SKM-1 treated with dmso at 0.1 percent for 144 hours (cell line): Measurements from ENCODE around the gene SYNM.
A peak's percentile ranks its signal among the peaks of the same experiment; 100 is the strongest.

Experiments
- DNase-seq: peaks from one replicate; lab custom pipeline; 2025; ENCODE audit not compliant: unreplicated experiment; lab: John Stamatoyannopoulos, UW

The SYNM gene

DNA sequence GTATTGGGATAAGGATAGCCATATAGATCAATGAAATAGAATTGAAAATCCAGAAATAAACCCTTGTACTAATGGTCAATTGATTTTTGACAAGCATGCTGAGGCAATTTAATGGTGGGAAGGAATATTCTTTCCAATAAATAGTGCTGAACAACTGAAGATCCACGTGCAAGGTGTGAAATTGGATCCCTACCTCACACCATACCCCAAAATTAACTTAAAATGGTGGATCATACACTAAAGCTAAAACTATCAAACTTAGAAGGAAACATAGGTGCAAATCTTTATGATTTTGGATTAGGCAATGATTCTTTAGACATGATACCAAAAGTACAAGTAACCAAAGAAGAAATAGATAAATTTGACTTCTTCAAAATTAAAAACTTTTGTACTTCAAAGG is 22.1 kb upstream of the SYNM start:
- no peak for DNase-seq

DNA sequence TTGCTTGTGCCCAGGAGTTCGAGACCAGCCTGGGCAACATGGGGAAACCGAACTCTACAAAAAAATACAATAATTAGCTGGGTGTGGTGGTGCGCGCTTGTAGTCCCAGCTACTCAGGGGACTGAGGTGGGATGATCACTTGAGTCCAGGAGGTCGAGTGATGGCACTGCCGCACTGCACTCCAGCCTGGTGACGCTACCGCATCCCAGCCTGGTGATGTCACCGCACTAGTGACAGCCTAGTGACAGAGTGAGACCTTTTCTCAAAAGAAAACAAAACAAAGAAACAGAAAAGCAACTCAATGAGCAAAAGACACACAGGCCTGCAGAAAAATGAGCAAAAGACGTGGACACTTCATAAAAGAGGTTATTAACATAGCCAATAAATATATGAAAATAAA is 19.9 kb upstream of the SYNM start:
- no peak for DNase-seq

DNA sequence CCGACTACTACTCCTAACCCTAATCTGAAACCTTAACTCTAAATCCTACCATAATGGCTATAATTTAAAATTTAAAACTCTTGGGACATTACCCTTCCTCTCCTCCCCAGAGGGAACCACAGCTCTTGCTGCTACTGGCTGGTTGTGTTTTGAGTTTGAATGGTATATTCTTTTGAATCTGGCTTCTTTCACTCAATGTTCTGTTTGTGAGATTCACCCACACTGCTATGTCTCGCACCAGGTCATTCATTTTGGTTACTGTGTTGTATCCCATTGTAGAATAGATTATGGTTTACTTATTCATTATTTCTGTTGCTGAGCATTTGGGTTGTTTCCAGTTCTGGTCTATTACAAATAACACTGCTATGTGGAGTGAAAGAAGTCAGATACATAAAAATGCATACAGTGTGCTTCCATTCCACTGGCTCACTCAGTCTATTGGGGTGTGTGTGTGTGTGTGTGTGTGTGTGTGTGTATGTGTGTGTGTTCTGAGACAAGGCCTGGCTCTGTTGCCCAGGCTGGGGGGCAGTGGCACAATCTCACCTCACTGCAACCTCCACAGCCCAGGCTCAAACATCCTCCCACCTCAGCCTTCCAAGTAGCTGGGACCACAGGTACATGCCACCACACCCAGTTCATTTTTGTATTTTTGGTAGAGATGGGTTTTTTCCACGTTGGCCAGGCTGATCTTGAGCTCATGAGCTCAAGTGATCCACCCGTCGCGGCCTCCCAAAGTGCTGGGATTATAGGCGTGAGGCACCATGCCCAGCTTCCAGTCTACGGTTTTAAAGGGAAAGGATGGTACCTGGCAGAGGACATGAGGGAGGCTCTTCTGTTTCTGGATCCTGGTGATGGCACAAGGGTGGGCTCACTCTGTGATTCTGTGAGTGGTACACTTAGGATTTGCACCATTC is 19.2 kb upstream of the SYNM start:
- no peak for DNase-seq

DNA sequence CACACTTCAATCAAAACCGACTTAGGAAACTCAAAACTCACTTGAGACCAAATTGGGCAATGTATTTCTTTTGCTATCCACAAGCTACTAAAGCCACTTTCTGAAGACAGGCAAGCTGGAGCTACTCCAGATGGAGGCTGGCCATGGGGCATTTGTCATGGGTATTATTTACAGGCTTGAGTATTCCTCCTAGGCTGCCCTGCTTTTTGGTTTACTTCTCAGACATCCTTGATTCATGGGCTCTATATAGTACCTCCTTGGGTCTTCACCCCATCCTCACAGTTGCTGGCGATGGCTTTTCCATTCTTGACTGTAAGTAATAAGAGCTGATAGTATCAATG is 18.6 kb upstream of the SYNM start:
- DNase-seq: no peak

DNA sequence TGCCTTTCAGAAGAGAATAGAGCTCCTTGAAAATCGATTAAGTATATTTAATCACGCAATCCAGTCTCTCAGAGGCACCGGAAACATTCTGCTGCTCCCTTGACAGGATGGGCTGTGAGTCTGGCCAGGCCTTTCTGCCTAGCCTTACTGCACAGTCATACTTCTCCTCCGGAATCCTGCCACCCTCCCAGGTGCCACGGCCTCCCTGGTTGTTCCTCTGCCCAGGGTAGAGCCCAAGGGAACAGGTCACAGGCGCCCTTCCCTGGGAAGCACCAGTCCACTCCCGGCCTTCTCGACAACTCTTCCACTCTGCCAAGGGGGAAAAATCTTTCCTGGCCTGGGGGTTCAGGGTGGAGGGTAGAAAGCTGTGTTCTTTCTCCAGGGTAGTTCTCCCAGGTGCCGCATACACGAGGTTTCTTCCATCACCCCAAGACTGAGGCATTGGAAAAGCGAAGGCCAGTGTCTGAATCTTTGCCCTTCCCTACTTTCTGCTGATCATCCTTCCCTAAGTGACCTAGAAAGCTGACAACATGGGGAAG is 17.4 kb upstream of the SYNM start:
- no peak for DNase-seq

DNA sequence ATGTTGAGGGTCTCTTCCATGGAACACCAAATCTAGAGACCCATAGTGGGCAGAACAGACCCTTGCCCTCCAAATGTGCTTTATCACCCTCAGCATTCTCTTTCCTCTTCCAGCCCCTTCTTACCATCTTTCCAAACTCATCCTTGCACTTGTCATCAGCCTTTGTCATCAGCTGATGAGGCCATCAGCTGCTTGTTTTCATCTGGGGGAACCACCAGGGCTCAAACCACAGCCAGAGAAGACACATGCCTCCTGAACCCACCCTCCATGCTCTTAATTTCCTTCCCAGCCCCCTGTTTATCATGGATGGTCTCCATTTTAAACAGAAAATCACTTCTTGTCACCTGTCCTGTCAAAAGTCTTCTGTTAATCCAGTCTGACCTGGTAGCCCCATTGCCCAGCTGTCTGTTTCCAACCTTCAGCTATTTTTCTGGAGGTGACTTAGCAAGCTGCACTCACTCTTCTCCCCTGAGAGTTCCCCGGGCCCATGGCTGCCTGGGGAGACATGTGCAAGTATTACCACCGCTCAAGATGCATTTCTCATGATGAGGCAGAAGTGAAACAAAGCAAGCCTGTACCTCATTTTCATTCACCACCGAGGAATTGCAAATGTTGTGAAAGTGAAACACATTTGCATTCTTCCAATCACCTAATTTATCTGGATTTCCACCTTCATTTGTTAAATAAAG is 14.7 kb upstream of the SYNM start:
- no peak for DNase-seq

DNA sequence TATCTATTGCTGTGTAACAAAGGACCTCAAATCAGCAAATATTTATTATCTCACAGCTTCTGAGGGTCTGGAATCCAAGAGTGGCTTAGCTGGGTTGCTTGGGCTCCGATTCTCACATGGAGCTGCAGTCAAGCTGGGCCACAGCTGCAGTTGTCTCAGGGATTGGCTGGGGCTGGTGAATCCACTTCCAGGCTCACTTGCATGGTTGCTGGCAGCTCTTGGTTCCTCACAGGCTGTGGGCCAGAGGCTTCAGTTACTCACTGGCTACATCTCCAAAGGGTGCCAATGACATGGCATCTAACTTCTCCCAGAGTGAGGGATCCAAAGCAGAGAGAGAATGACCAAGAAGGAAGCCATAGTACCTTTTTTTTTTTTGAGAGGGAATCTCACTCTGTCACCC is 13.9 kb upstream of the SYNM start:
- DNase-seq: no peak

DNA sequence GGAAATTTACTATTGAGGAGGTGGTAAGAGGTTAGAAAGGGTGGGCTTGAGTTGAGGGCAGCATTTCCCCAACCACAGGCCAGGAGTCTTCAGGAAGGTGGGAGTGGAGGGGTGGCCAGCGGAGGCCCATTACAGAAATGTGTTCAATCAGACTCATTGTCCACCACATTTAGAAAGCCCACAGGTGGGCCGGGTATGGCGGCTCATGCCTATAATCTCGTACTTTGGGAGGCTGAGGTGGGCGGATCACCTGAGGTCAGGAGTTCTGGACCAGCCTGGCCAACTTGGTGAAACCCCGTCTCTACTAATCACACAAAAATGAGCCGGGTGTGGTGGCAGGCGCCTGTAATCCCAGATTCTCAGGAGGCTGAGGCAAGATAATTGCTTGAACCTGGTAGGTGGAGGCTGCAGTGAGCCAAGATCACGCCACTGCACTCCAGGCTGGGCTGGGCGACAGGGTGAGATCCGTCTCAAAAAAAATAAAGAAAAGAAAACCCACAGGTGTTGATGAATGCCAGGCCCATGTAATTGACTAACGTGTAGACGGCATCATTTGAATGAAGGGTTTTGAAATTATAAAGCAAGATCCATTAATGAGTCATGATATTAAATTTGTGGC is 12.2 kb upstream of the SYNM start:
- no peak for DNase-seq

DNA sequence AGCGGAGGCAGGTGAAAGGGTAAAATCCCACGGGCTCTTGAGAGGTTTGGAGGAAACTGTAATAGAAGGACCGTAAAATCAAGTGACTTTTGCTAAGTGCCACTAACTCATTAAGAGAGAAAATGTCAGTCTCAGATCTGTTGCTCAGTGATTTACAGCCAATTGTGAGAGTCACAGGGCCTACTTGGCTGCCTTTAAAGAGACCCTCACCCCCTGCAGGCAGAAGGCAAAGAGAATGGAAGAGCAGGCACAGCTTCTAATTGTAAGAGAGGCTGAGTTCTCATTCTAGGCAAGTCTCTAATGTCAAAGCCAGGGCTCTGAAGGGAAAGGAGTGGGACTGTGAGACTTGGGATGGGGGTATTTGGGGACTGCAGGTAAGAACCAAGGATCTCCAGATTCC is 9.3 kb upstream of the SYNM start:
- no peak for DNase-seq

DNA sequence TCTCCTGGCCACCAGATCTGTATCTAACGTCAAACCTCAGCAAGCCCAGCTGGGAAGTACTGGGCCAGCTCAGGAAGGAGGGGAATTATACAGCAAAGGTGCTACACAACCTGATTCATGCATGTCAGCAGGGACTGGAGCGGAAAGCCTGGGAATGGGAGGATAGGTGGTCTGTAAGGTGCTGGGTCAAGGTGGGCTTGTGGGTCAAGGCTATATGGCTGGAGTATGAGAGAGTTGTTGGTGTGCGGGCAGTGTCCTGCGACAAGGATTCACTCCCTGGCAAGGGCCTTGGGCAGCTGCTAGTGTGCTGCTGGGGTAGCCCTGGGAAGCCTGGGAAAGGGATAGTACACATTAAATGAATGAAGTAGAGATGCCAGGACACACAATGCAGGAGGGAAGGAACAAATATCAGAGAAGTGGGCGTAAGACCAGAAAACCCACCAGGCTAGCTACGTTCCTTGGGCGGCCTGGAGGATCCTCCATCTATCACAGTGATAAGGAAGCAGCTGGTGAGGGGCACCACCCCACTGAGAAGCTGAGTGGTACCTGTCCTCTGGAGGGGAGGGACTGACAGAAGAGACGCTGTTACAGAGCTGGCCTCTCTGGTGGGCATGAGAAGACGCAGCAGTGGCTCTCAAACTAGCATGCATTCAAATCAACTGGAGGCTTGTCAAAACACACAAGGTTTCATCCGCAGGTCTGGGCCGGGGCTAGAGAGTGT is 8.5 kb upstream of the SYNM start:
- DNase-seq: no peak

DNA sequence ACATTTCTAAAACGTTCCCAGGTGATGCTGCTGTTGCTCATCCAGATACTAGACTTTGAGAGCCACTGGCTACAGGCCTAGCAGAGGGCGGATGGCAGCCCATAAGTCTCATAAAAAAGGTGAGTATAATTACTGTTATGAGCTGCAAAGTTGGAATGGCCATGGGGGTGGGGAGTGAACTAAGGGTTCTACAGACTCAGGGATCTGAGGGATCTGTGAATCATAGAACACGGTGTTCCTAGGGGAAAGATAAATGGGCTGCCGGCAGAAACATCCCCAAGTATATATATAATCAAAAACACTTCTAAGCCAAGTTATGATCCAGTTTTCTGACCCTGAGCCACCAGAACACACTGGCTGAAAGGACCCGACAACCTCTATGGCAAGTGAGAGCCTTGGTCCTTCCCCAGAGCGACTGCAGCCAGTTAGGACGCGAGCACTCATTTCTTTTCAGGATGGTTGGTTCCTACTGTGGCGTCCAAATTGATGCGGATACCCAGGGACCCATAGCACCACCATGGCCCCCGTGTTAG is 7.9 kb upstream of the SYNM start:
- no peak for DNase-seq

DNA sequence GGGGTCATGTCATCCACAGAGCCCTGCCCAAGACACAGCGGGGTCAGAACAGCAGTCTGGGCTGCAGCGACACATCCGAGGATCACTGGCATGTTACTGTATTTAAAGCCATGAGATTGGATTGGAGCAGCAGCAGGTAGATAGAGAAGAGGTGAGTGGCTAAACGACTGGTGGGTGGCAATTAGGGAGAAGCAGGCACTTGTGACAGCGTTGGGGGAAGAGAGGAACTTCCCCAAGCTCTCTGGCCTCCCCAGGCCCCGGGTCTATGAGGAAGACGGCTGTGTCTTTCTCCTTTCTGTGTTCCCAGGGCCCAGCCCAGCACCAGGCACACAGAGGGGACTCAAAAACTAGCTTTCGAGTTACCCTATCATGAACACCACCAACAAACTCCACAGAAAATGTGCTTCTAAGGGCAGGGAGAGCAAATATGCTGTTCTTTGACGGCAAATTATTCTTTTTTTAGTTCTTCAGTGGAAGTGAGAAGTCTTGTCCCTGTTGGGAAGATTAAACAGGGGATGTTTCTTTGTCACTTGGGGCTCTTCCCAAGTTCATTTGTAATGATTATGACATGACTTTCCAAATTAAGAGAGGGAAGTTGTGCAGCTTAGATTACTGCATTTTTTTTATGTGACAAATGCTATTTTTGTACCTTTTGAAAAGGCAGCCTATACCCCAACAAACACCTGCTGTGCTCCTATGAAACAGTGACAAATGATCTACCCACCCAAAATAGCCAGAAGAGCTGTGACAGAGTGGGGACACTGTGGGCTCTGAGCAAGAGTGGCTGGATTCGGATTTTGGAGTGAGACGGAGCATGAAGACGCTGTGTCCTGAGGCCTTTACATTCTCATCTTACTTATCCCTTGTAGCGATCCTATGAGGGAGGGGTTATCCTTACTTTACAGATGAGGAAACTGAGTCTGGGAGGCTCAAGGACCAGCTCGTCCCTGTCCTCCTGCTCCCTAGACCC is 7.2 kb upstream of the SYNM start:
- peak; percentile 25 for DNase-seq

DNA sequence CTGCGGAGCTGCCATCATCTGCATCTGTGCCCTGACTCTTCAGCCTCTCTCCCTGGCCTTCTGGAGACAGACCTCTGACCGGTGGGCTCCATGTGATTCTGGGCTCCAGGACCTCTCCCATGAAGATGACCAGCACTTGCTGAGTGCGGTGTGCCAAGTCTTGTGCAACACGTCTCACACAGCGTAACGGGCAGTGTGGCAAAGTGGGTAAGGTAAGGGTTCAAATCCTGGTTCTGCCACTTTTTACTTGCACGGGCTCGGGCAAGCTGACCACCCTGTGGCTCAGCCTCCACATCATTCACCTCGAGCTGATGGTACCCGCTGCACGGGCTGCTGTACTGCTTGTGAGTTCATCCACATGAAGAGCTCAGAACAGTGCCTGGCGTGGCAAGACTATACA is 6.5 kb upstream of the SYNM start:
- DNase-seq: no peak

DNA sequence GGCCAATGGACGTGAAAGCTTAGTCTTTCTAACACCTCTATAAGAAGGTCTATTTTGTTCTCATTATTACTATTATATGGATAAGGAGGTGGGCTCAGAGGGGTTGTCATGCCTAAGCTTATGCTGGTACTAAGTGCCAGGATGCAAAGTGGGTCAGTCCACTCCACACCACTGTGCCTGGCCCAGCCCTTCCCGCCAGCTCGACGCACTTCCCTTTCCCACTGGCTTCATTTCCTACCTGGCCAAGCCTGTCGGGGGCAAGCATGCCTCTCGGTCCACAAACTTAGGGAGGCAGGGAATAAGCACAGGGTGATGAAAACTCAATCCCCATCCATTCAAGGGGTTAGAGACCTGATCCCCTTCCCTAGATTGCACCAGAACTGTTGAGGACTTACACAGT is 5.9 kb upstream of the SYNM start:
- no peak for DNase-seq

DNA sequence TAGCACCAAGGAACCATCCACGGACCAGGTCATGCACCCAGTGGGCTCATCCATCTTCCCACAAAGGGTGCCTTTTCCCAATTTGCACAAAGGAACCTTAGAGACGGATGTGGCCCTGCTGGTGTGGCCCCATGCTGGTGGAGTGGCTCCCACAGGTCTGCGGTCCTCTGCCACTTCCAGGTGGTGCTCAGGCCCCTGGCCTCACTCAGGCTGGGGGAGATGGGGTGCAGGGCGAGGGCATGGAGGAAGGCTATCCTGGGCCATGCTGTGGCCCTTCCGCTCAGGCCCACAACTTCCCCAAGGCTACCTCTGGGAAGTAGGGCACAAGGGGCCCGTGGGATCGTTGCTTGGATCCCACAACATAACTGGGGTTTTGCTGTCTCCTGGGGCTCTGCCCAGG is 5.2 kb upstream of the SYNM start:
- no peak for DNase-seq

DNA sequence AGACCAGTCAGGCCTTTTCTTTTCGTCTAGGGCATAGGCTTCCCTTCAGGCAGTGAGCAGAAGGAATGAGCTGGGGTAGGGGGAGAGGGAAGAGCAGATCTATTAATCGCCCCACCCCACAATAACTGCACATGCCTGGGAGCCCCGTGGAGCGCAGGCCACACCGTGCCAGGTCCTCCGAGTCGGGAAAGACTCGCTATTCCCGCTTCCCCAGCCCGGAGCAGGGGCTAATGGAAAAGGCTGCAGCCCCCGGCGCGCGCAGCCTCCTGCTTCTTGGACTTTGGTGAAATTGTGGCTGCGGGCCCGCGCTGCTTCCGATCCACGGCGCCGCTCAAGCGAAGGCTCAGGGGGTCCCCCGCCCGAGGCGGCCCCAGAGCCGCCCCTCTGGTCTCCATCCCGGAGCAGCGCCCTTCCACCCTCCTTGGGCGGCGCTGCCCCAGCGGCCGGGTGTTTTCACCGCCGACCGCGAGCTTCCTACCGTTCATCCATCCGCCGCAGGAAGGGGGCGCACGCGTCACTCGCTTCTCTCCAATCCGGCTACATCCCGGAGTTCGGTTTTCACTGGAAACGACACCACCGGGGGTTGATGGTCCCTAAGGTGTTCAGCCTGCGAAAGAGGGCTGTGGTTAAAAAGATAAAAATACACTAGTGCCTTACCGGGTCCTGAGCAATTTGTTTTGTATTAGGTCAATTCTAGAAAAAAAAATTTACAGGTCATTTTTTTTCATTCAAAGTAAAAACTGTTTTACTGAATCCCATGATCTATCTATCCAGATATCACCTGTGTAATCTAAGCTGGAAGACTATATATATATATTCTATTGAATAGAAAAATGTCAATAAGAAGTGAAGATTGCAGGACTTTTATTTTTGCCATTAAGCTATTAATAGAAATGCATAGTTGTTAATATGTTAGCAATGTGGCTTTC is 4.4 kb upstream of the SYNM start:
- peak; percentile 60 for DNase-seq

DNA sequence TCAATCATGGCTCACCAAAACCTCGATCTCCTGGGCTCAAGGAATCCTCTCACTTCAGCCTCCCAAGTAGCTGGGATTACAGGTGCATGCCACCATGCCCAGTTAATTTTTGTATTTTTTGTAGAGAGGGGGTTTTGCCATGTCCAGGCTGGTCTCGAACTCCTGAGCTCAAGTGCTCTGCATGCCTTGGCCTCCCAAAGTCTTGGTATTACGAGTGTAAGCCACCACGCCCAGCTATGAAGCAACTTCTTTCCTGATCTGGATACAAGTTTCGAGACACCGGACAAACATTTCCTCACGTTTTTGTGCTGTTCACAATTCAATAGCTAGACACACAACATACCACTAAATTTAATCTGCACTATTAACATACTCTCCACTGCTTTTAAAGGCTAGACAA is 3.4 kb upstream of the SYNM start:
- no peak for DNase-seq

DNA sequence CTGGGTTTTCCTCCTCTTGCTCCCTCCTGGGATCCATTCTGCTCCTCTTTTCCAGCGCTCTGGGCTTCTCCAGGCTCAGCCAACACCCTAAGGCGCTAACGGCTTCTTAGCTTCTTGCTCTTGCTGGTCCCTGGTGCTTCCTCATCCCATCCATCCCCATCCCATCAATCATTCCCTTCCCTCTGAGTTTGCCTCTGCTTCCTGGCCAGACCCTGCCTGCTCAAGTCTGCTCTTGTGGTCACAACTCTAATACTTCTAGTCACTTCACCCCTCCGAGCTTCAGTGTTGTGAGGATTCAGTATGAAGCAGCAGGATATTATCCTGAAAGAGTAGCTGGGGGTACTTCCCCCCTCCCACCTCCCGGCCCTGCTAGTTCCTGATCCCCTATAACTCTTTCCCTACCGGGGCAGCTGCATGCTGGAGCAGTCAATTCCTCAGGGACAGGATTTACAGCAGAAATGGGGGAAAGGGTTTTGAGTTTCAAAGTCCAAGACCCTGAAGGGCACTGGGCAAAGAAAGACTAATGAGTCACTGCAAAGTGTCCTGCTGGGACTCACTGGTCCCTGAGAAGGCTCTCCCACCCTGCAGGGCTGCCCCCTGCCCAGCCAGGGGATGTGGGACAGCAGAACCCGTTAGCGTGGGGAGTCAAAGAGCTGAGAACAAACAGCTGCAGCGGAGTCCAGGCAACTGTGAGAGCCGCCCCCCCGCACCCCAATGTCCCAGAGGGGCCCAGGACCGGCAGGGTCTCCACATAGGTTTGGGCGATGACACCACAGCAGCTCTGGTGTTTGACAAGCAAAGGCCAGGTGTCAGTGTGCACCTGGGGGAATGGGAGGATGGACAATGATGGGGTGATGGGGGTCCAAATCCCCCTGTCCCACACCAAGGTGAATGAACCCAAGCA is 2.3 kb upstream of the SYNM start:
- DNase-seq: no peak
